H9 (cell line): Measurements from ENCODE around the gene ALG9. TPM values are rescaled to one million over a fixed set of nuclear protein-coding genes. Genes with fewer than 3 reads are reported as not detected.

Experiments used
- DNase-seq: peaks from one replicate; pipeline ENCODE4 v3.0.0-alpha.2; 2017
- H2AFZ ChIP-seq: one replicate; pipeline ENCODE4 v1.6.1; 2013; ENCODE audit warnings: mild to moderate bottlenecking, low read length, control low read depth, moderate library complexity
- H2AK5ac ChIP-seq: 2 replicates; pipeline ENCODE4 v1.6.1; 2013; ENCODE audit warnings: low read length, control low read depth, mixed read lengths; ENCODE audit not compliant: insufficient read length
- H2BK120ac ChIP-seq: one replicate; pipeline ENCODE4 v1.6.1; 2013; ENCODE audit warnings: low read depth, mild to moderate bottlenecking, low read length, control low read depth, inconsistent platforms; ENCODE audit not compliant: poor library complexity, severe bottlenecking
- H2BK12ac ChIP-seq: 2 replicates; pipeline ENCODE4 v1.6.1; 2013; ENCODE audit warnings: low read length, control low read depth, mixed read lengths, low read depth; ENCODE audit not compliant: insufficient read length
- H2BK15ac ChIP-seq: 2 replicates; pipeline ENCODE4 v1.6.1; 2013; ENCODE audit warnings: low read depth, low read length, control low read depth
- H2BK20ac ChIP-seq: one replicate; pipeline ENCODE4 v1.6.1; 2013; ENCODE audit warnings: low read depth, mild to moderate bottlenecking, low read length, control low read depth, inconsistent platforms; ENCODE audit not compliant: poor library complexity, severe bottlenecking
- H2BK5ac ChIP-seq: 2 replicates; pipeline ENCODE4 v1.6.1; 2013; ENCODE audit warnings: low read length, control low read depth, mixed read lengths; ENCODE audit not compliant: insufficient read length
- H3K14ac ChIP-seq: 2 replicates; pipeline ENCODE4 v1.6.1; 2013; ENCODE audit warnings: low read length, control low read depth; ENCODE audit not compliant: insufficient read depth
- H3K18ac ChIP-seq: 2 replicates; pipeline ENCODE4 v1.6.1; 2013; ENCODE audit warnings: low read depth, mild to moderate bottlenecking, mixed read lengths, low read length, control low read depth; ENCODE audit not compliant: insufficient read length
- H3K23ac ChIP-seq: 2 replicates; pipeline ENCODE4 v1.6.1; 2013; ENCODE audit warnings: low read length, control low read depth, mixed read lengths, low read depth; ENCODE audit not compliant: insufficient read length
- H3K23me2 ChIP-seq: 2 replicates; pipeline ENCODE4 v1.6.1; 2013; ENCODE audit warnings: low read depth, mild to moderate bottlenecking, mixed read lengths, low read length, control low read depth; ENCODE audit not compliant: insufficient read length, poor library complexity, severe bottlenecking
- H3K27ac ChIP-seq: 2 replicates; pipeline ENCODE4 v1.5.1; 2013; ENCODE audit warnings: low read length, control low read depth, mixed read lengths, low read depth; ENCODE audit not compliant: insufficient read length
- H3K27me3 ChIP-seq: 2 replicates; pipeline ENCODE4 v1.6.1; 2013; ENCODE audit warnings: low read length, control low read depth, inconsistent platforms; ENCODE audit not compliant: insufficient read depth
- H3K4ac ChIP-seq: 2 replicates; pipeline ENCODE4 v1.6.1; 2013; ENCODE audit warnings: low read depth, mild to moderate bottlenecking, control low read depth, inconsistent platforms, low read length, moderate library complexity
- H3K4me1 ChIP-seq: 2 replicates; pipeline ENCODE4 v1.6.1; 2013; ENCODE audit warnings: low read length, control low read depth, inconsistent platforms; ENCODE audit not compliant: insufficient read depth
- H3K4me2 ChIP-seq: 2 replicates; pipeline ENCODE4 v1.6.1; 2013; ENCODE audit warnings: low read length, control low read depth, mixed read lengths; ENCODE audit not compliant: insufficient read length, insufficient read depth
- H3K56ac ChIP-seq: 2 replicates; pipeline ENCODE4 v1.6.1; 2013; ENCODE audit warnings: low read depth, mild to moderate bottlenecking, mixed read lengths, low read length, control low read depth; ENCODE audit not compliant: insufficient read length
- H3K79me1 ChIP-seq: 2 replicates; pipeline ENCODE4 v1.6.1; 2013; ENCODE audit warnings: low read depth, mild to moderate bottlenecking, moderate library complexity, low read length, control low read depth, inconsistent platforms; ENCODE audit not compliant: insufficient read depth, poor library complexity, severe bottlenecking
- H3K79me2 ChIP-seq: 2 replicates; pipeline ENCODE4 v1.6.1; 2013; ENCODE audit warnings: low read length, control low read depth, inconsistent platforms; ENCODE audit not compliant: insufficient read depth
- H3K9ac ChIP-seq: 2 replicates; pipeline ENCODE4 v1.6.1; 2013; ENCODE audit warnings: low read length, control low read depth, mixed read lengths; ENCODE audit not compliant: insufficient read length; ENCODE audit errors: extremely low read depth
- H3K9me3 ChIP-seq: one replicate; pipeline ENCODE4 v1.6.1; 2013; ENCODE audit warnings: low read depth, low read length, inconsistent platforms; ENCODE audit not compliant: control insufficient read depth
- H3T11ph ChIP-seq: one replicate; pipeline ENCODE4 v1.6.1; 2013; ENCODE audit warnings: mild to moderate bottlenecking, low read length, control low read depth, inconsistent platforms
- H4K20me1 ChIP-seq: one replicate; pipeline ENCODE4 v1.6.1; 2013; ENCODE audit not compliant: control insufficient read depth, insufficient read length, insufficient read depth
- H4K5ac ChIP-seq: 2 replicates; pipeline ENCODE4 v1.6.1; 2013; ENCODE audit warnings: low read depth, mild to moderate bottlenecking, mixed read lengths, low read length, control low read depth; ENCODE audit not compliant: insufficient read length
- H4K8ac ChIP-seq: replicated peaks from 2 replicates; pipeline ENCODE4 v1.6.1; 2013; ENCODE audit warnings: low read length, control low read depth, mixed read lengths, low read depth; ENCODE audit not compliant: insufficient read length
- H4K91ac ChIP-seq: 2 replicates; pipeline ENCODE4 v1.6.1; 2013; ENCODE audit warnings: low read depth, mild to moderate bottlenecking, moderate library complexity, mixed read lengths, low read length, control low read depth; ENCODE audit not compliant: insufficient read length
- H3K27ac Mint-ChIP-seq, 3 experiments: 2 replicates in 2 of 3; 3 replicates in 1 of 3; pipeline ENCODE4 v1.8.0; 2020 to 2021; ENCODE audit warnings: mixed read lengths in 3 of 3, mild to moderate bottlenecking in 1 of 3, moderate library complexity in 1 of 3
- H3K27me3 Mint-ChIP-seq: 2 replicates; pipeline ENCODE4 v1.8.0; 2021; ENCODE audit warnings: low read depth, mild to moderate bottlenecking, moderate library complexity, mixed read lengths
- H3K36me3 Mint-ChIP-seq, 3 experiments: 2 replicates in 2 of 3; 3 replicates in 1 of 3; pipeline ENCODE4 v1.8.0; 2020 to 2021; ENCODE audit warnings: low read depth in 3 of 3, mixed read lengths in 3 of 3; ENCODE audit not compliant: insufficient read depth in 1 of 3
- H3K4me1 Mint-ChIP-seq, 2 experiments: 2 replicates each; pipeline ENCODE4 v1.8.0; 2020; ENCODE audit warnings: mixed read lengths in 2 of 2
- H3K4me3 Mint-ChIP-seq, 2 experiments: 2 replicates in 1 of 2; 3 replicates in 1 of 2; pipeline ENCODE4 v1.8.0; 2020 to 2021; ENCODE audit warnings: mild to moderate bottlenecking in 2 of 2, mixed read lengths in 2 of 2, moderate library complexity in 1 of 2
- H3K9me3 Mint-ChIP-seq, 2 experiments: 2 replicates in 1 of 2; 3 replicates in 1 of 2; pipeline ENCODE4 v1.8.0; 2020; ENCODE audit warnings: mild to moderate bottlenecking in 2 of 2, mixed read lengths in 2 of 2, moderate library complexity in 1 of 2
- WGBS: extraction: QIAGEN DNeasy Blood & Tissue Kit; methylation state at CpG from one replicate; pipeline ENCODE4 v1.1.7; 2013; ENCODE audit warnings: missing lambda C conversion rate, low lambda C conversion rate, mixed read lengths; ENCODE audit not compliant: insufficient read length; ENCODE audit errors: extremely low coverage; 5-methylcytosine and 5-hydroxymethylcytosine counted together
- total RNA-seq: library from RNA; stranded (reverse); gene quantifications from 2 replicates; pipeline ENCODE4 v1.2.1, GENCODE V29; 2021
- TF ChIP-seq, protein P1 (sequence below): fragments of 200-600 bp; sonication (generic); conservative IDR thresholded peaks from 3 replicates; pipeline ENCODE4 v1.8.0; 2021; ENCODE audit warnings: antibody characterized with exemption, mild to moderate bottlenecking

ALG9 gene
- total RNA-seq, 1 experiment from 2014 or later = 26.0 TPM

DNA sequence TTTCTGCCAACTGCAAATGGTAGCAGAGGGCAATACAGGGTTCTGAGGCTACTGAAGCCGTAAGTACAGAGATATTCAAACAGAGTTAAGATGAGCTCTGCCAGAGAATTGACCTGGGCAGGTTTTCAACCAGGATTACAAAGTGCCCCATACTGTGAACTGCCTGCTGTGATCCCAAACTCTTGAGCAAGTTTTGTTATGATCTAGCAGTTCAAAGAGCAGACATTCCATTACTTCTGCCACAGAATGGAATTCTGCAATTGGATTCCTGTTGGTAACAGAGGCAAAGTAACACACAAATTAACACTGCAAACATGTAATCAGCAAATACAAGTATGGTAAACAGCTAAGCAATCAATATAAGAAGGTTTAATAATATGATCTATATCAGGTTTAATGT lies 31.2 kb downstream of the ALG9 start:
- Mint-ChIP-seq H3K27me3 (no peaks in the 10 kb centered on the region), H3K36me3 (peaks cover 0 to 18% (median 9%) of the 10 kb centered on the region in 3 experiments; a peak in 3 of 7 replicates), H3K27ac (peak overlapping the region in 1 of 3 experiments; percentile 81; a peak in 1 of 7 replicates), H3K9me3 (no peaks in the 10 kb centered on the region), H3K4me3 (no peak overlapping the region), H3K4me1 (peaks cover 17 to 19% of the 10 kb centered on the region in 2 experiments)
- Histone ChIP-seq H4K8ac (no peak overlapping the region), H3K4ac (no peak overlapping the region), H2BK12ac (no peak overlapping the region), H3T11ph (no peak overlapping the region), H3K9me3 (no peaks in the 10 kb centered on the region), H2AK5ac (no peak overlapping the region), H4K5ac (no peak overlapping the region), H3K79me1 (no peaks in the 10 kb centered on the region), H3K4me1 (no peaks in the 10 kb centered on the region; the same call in 1 of the 2 replicates), H3K23ac (no peak overlapping the region), H2BK120ac (no peak overlapping the region), H3K18ac (no peak overlapping the region), H3K56ac (no peak overlapping the region), H3K9ac (no peak overlapping the region), H3K27me3 (no peaks in the 10 kb centered on the region), H3K4me2 (no peak overlapping the region), H4K91ac (no peak overlapping the region), H3K14ac (no peak overlapping the region), H3K27ac (no peak overlapping the region), H2AFZ (no peak overlapping the region), H2BK20ac (no peak overlapping the region), H3K79me2 (no peaks in the 10 kb centered on the region), H2BK15ac (no peak overlapping the region), H2BK5ac (no peak overlapping the region), H3K23me2 (no peaks in the 10 kb centered on the region), H4K20me1 (no peaks in the 10 kb centered on the region)
- no CpG with 5 or more reads among the region's 1 CpG for WGBS
- no peak for DNase-seq
- TF ChIP-seq, protein P1, sequence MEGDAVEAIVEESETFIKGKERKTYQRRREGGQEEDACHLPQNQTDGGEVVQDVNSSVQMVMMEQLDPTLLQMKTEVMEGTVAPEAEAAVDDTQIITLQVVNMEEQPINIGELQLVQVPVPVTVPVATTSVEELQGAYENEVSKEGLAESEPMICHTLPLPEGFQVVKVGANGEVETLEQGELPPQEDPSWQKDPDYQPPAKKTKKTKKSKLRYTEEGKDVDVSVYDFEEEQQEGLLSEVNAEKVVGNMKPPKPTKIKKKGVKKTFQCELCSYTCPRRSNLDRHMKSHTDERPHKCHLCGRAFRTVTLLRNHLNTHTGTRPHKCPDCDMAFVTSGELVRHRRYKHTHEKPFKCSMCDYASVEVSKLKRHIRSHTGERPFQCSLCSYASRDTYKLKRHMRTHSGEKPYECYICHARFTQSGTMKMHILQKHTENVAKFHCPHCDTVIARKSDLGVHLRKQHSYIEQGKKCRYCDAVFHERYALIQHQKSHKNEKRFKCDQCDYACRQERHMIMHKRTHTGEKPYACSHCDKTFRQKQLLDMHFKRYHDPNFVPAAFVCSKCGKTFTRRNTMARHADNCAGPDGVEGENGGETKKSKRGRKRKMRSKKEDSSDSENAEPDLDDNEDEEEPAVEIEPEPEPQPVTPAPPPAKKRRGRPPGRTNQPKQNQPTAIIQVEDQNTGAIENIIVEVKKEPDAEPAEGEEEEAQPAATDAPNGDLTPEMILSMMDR = no peak
